ENCODE data around the gene EXOC6B.

Gene EXOC6B

DNA sequence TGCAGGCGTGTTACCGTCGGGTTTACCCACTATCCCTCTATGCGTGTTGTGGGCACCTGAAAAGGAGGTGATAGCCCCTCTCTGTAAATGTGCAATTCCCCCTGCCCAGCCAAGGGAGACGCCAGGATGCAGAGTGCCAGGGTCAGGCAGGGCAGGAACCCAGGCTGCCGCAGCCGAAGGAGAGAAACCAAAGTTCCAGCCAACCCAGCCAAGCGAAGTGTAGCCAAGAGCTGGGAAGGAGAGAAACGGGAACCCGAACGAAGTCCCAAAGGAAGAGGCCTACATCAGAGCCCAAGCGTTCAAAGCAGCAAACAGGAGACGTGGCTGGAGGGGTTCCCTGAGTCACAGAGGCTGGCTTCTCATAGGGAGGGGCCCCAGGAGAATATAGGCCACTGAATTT lies 37.2 kb upstream of the EXOC6B start:
- Histone ChIP-seq H3K27ac (ENCODE audit: low read depth, low read length) (no peak overlapping the region), H3K9ac (ENCODE audit: low read length) (no peak overlapping the region), H2AFZ (ENCODE audit: insufficient read depth, low read length, poor library complexity) (no peak overlapping the region), H3K23ac (ENCODE audit: low read length) (no peak overlapping the region), H3K36me3 (ENCODE audit: control insufficient read depth in 1 of 2, insufficient read depth in 2 of 2, low read length in 2 of 2) (no peaks in the 10 kb centered on the region), H3K18ac (ENCODE audit: low read length) (no peak overlapping the region), H2BK5ac (ENCODE audit: low read depth, low read length, poor library complexity) (no peak overlapping the region), H3K4me2 (ENCODE audit: low read length) (peak overlapping the region; percentile 63), H3K9me3 (ENCODE audit: insufficient read depth, low read depth, low read length) (no peaks in the 10 kb centered on the region), H3K27me3 (ENCODE audit: insufficient read depth, low read length) (no peaks in the 10 kb centered on the region), H4K91ac (ENCODE audit: low read depth, low read length) (no peak overlapping the region), H4K8ac (ENCODE audit: low read depth, low read length) (no peak overlapping the region), H3K4ac (ENCODE audit: low read depth, low read length) (no peak overlapping the region), H2AK5ac (ENCODE audit: low read length) (no peak overlapping the region), H3K79me1 (ENCODE audit: low read length) (no peaks in the 10 kb centered on the region), H3K14ac (ENCODE audit: low read length) (no peak overlapping the region), H3K4me1 (ENCODE audit: control insufficient read depth in 1 of 2, insufficient read depth in 2 of 2, low read length in 2 of 2) (no peaks in the 10 kb centered on the region), H3K79me2 (ENCODE audit: control insufficient read depth, insufficient read depth, low read length, poor library complexity) (no peaks in the 10 kb centered on the region), H2BK120ac (ENCODE audit: insufficient read depth, low read length, poor library complexity) (no peak overlapping the region), H2BK12ac (ENCODE audit: low read length) (no peak overlapping the region), H3K4me3 (ENCODE audit: low read depth, low read length) (no peak overlapping the region), H4K12ac (ENCODE audit: low read depth, low read length) (no peak overlapping the region)
- no CpG with 5 or more reads among the region's 13 CpGs for WGBS (ENCODE audit: extremely low coverage, insufficient coverage, insufficient read length)
- no peak for DNase-seq

DNA sequence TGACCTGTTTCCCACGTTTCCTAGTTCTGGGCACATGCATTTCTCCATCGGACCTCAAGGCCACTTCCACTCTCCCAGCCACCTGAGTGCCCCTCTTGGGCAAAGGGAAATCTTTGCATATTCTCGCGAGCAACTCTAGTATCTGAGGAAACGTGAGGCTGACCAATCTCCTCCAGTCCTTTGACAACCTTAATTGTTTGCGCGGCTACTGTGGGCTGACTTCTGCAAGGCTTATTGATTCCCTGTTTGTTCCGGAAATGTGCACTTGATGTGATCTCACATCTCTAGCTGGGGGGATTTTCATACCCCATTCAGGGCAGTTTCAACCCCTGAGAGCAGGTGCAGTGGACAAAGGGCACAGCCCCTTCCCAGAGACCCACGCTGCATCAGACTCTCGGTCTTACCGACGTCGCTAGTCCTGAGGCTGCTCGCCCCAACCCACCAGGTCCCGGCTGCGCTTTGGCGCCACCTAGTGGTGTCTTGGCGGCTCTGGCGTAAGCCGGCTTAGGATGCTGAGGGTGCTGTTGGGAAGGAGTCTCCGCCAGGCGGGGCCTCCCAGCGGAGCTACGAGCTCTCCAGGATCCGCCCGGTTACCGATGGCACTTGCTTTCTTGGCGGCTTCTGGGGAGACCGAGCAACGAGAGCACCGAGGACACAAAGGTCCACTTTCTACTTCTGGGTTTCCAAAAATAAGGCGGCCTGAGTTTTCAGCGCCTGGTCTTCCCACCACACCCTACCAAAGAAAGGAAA lies 36.6 kb upstream of the EXOC6B start:
- Histone ChIP-seq H2BK5ac (ENCODE audit: low read depth, low read length, poor library complexity) (no peak overlapping the region), H2AK5ac (ENCODE audit: low read length) (no peak overlapping the region), H3K4me2 (ENCODE audit: low read length) (peak overlapping the region; percentile 67), H3K9ac (ENCODE audit: low read length) (no peak overlapping the region), H3K36me3 (ENCODE audit: control insufficient read depth in 1 of 2, insufficient read depth in 2 of 2, low read length in 2 of 2) (no peaks in the 10 kb centered on the region), H3K14ac (ENCODE audit: low read length) (no peak overlapping the region), H4K8ac (ENCODE audit: low read depth, low read length) (no peak overlapping the region), H3K4me1 (ENCODE audit: control insufficient read depth in 1 of 2, insufficient read depth in 2 of 2, low read length in 2 of 2) (no peaks in the 10 kb centered on the region), H3K4ac (ENCODE audit: low read depth, low read length) (no peak overlapping the region), H3K23ac (ENCODE audit: low read length) (no peak overlapping the region), H2BK120ac (ENCODE audit: insufficient read depth, low read length, poor library complexity) (no peak overlapping the region), H3K79me1 (ENCODE audit: low read length) (no peaks in the 10 kb centered on the region), H3K18ac (ENCODE audit: low read length) (no peak overlapping the region), H2AFZ (ENCODE audit: insufficient read depth, low read length, poor library complexity) (peak overlapping the region; percentile 15), H3K27me3 (ENCODE audit: insufficient read depth, low read length) (no peaks in the 10 kb centered on the region), H3K79me2 (ENCODE audit: control insufficient read depth, insufficient read depth, low read length, poor library complexity) (no peaks in the 10 kb centered on the region), H3K9me3 (ENCODE audit: insufficient read depth, low read depth, low read length) (no peaks in the 10 kb centered on the region), H3K27ac (ENCODE audit: low read depth, low read length) (no peak overlapping the region), H3K4me3 (ENCODE audit: low read depth, low read length) (no peak overlapping the region), H2BK12ac (ENCODE audit: low read length) (no peak overlapping the region), H4K91ac (ENCODE audit: low read depth, low read length) (no peak overlapping the region), H4K12ac (ENCODE audit: low read depth, low read length) (no peak overlapping the region)
- WGBS (ENCODE audit: extremely low coverage, insufficient coverage, insufficient read length): no CpG with 5 or more reads among the region's 33 CpGs
- peak; percentile 90 to 96 for DNase-seq

DNA sequence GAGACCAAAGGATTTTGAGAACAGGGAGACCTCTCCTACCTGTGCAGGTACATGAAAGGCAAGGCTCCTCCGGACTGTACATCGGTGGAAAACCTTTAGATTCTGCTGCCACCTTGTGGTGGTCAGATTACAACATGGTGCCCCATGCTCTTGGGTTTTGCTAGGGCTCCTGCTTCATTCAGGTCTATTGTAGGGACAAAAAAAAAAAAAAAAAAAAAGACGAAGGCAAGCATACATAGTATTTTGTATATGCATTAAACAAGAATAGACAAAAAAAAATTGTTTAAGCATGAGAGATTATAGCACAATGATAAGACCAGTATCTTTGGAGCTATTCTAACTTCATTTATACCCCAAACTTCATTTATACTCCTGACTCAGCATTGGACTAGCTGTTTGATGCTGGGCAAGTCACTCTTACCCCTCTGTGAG lies 34.0 kb upstream of the EXOC6B start:
- no peak overlapping the region for H3K4ac ChIP-seq (ENCODE audit: low read depth, low read length)
- no peaks in the 10 kb centered on the region for H3K79me2 ChIP-seq (ENCODE audit: control insufficient read depth, insufficient read depth, low read length, poor library complexity)
- H3K27me3 ChIP-seq (ENCODE audit: insufficient read depth, low read length): no peaks in the 10 kb centered on the region
- H3K9ac ChIP-seq (ENCODE audit: low read length): no peak overlapping the region
- WGBS (ENCODE audit: extremely low coverage, insufficient coverage, insufficient read length): no CpG with 5 or more reads among the region's 3 CpGs
- no peaks in the 10 kb centered on the region for H3K9me3 ChIP-seq (ENCODE audit: insufficient read depth, low read depth, low read length)
- no peak overlapping the region for H2AFZ ChIP-seq (ENCODE audit: insufficient read depth, low read length, poor library complexity)
- H2BK120ac ChIP-seq (ENCODE audit: insufficient read depth, low read length, poor library complexity): no peak overlapping the region
- H3K4me3 ChIP-seq (ENCODE audit: low read depth, low read length): no peak overlapping the region
- DNase-seq: peak; percentile 89 to 96
- H3K27ac ChIP-seq (ENCODE audit: low read depth, low read length): no peak overlapping the region
- H2BK12ac ChIP-seq (ENCODE audit: low read length): no peak overlapping the region
- H3K4me1 ChIP-seq (ENCODE audit: control insufficient read depth in 1 of 2, insufficient read depth in 2 of 2, low read length in 2 of 2): no peaks in the 10 kb centered on the region
- no peak overlapping the region for H2BK5ac ChIP-seq (ENCODE audit: low read depth, low read length, poor library complexity)
- H3K23ac ChIP-seq (ENCODE audit: low read length): no peak overlapping the region
- no peak overlapping the region for H4K8ac ChIP-seq (ENCODE audit: low read depth, low read length)
- no peaks in the 10 kb centered on the region for H3K36me3 ChIP-seq (ENCODE audit: control insufficient read depth in 1 of 2, insufficient read depth in 2 of 2, low read length in 2 of 2)
- no peak overlapping the region for H3K14ac ChIP-seq (ENCODE audit: low read length)
- no peak overlapping the region for H4K91ac ChIP-seq (ENCODE audit: low read depth, low read length)
- H4K12ac ChIP-seq (ENCODE audit: low read depth, low read length): no peak overlapping the region
- no peak overlapping the region for H3K18ac ChIP-seq (ENCODE audit: low read length)
- no peak overlapping the region for H3K4me2 ChIP-seq (ENCODE audit: low read length)
- H3K79me1 ChIP-seq (ENCODE audit: low read length): no peaks in the 10 kb centered on the region
- H2AK5ac ChIP-seq (ENCODE audit: low read length): no peak overlapping the region

DNA sequence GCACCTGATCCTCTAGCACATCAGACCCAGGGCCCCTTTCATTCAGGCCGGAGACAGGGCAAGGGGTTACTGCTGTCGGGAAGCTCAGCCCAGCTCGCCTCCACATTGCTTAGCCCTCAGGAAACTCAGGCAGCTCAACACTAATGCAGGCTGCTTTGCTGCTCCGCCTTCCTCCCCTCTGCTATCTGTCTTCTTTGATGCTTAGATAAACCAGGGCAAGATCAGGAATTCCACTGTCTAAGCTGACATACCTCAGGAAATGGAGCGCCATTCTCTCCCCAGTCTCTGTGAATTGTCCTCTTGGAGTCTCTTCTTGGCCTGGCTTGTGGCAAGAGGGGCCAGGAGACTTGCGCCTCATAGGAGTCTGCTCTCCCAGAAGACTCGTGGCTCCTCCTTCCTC lies 25.5 kb upstream of the EXOC6B start:
- no peak overlapping the region for H2BK5ac ChIP-seq (ENCODE audit: low read depth, low read length, poor library complexity)
- H3K79me2 ChIP-seq (ENCODE audit: control insufficient read depth, insufficient read depth, low read length, poor library complexity): no peaks in the 10 kb centered on the region
- H3K27me3 ChIP-seq (ENCODE audit: insufficient read depth, low read length): no peaks in the 10 kb centered on the region
- H3K36me3 ChIP-seq (ENCODE audit: control insufficient read depth in 1 of 2, insufficient read depth in 2 of 2, low read length in 2 of 2): no peaks in the 10 kb centered on the region
- no peak overlapping the region for H3K27ac ChIP-seq (ENCODE audit: low read depth, low read length)
- no peak overlapping the region for H2AFZ ChIP-seq (ENCODE audit: insufficient read depth, low read length, poor library complexity)
- no peak overlapping the region for H3K23ac ChIP-seq (ENCODE audit: low read length)
- H2AK5ac ChIP-seq (ENCODE audit: low read length): no peak overlapping the region
- no peak overlapping the region for H4K8ac ChIP-seq (ENCODE audit: low read depth, low read length)
- H2BK12ac ChIP-seq (ENCODE audit: low read length): no peak overlapping the region
- H3K4ac ChIP-seq (ENCODE audit: low read depth, low read length): no peak overlapping the region
- peak; percentile 70 to 84 for DNase-seq
- H3K4me1 ChIP-seq (ENCODE audit: control insufficient read depth in 1 of 2, insufficient read depth in 2 of 2, low read length in 2 of 2): peaks cover 7 to 9% of the 10 kb centered on the region in 2 experiments
- H3K14ac ChIP-seq (ENCODE audit: low read length): no peak overlapping the region
- no peaks in the 10 kb centered on the region for H3K9me3 ChIP-seq (ENCODE audit: insufficient read depth, low read depth, low read length)
- no peak overlapping the region for H3K18ac ChIP-seq (ENCODE audit: low read length)
- no CpG with 5 or more reads among the region's 7 CpGs for WGBS (ENCODE audit: extremely low coverage, insufficient coverage, insufficient read length)
- H4K91ac ChIP-seq (ENCODE audit: low read depth, low read length): no peak overlapping the region
- no peak overlapping the region for H3K4me3 ChIP-seq (ENCODE audit: low read depth, low read length)
- H2BK120ac ChIP-seq (ENCODE audit: insufficient read depth, low read length, poor library complexity): no peak overlapping the region
- no peak overlapping the region for H3K9ac ChIP-seq (ENCODE audit: low read length)
- H3K4me2 ChIP-seq (ENCODE audit: low read length): no peak overlapping the region
- H3K79me1 ChIP-seq (ENCODE audit: low read length): no peaks in the 10 kb centered on the region
- no peak overlapping the region for H4K12ac ChIP-seq (ENCODE audit: low read depth, low read length)
